Measurements from ENCODE around the gene PTPRB. TPM values are rescaled to one million over a fixed set of nuclear protein-coding genes. Genes with fewer than 3 reads are reported as not detected.

The PTPRB gene
- total and polyA plus RNA-seq, 8 donors, result 1.2 to 51.2 (median 10.5) TPM

DNA sequence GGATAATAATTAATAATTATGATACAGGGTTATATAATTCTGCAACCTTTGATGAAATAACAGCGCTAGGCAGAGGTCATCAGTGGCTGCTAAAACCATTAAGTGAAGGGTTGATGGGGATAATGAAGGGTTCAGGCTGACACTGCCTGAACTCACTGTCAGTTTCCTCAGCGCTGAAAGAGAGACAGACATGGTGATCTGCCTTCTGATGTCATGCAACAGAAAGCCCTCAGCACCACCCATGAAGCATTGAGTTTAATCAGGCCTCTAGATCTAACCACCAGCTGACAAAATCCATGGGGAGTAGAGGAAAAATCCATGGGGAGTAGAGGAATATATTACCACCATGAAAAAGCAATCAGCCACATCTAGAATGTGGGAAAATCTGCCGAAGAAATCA is 107.6 kb downstream of the PTPRB start:
- 90 to 92% (median 91%) methylated on average over 3 of the region's 3 CpGs for WGBS, 5 donors
- DNase-seq, result no peak
- intact Hi-C loops (cut with DNase I; ENCODE audit: low total_unique reads), result no loop called here
- Histone ChIP-seq H3K4me1 (no peaks in the 10 kb centered on the region), H3K27me3 (no peaks in the 10 kb centered on the region), H3K9me3 (no peaks in the 10 kb centered on the region), H3K27ac (no peak overlapping the region), H3K4me3 (no peak overlapping the region), H3K36me3 (peaks cover 0 to 4% (median 2%) of the 10 kb centered on the region in 4 donors)
- TF ChIP-seq POLR2A (IDR thresholded peaks at IDR 0.05), result no peak
- no peak for TF ChIP-seq CTCF (IDR thresholded peaks at IDR 0.05)
- no peak for TF ChIP-seq EP300 (IDR thresholded peaks at IDR 0.05)
- no peak for TF ChIP-seq POLR2AphosphoS5 (IDR thresholded peaks at IDR 0.05)

GRCh38 chr12:70520847-70521246 is 116.4 kb downstream of the PTPRB start:
- no peak overlapping the region for H3K27ac ChIP-seq
- H3K4me1 ChIP-seq, result no peaks in the 10 kb centered on the region
- intact Hi-C loops (cut with DNase I; ENCODE audit: low total_unique reads), result no loop called here
- WGBS, 5 donors, result 63 to 89% (median 70%) methylated on average over 1 of the region's 1 CpG
- H3K4me3 ChIP-seq, result no peak overlapping the region
- no peak for TF ChIP-seq CTCF (IDR thresholded peaks at IDR 0.05)
- no peak for TF ChIP-seq EP300 (IDR thresholded peaks at IDR 0.05)
- TF ChIP-seq POLR2AphosphoS5 (IDR thresholded peaks at IDR 0.05), result no peak
- TF ChIP-seq POLR2A (IDR thresholded peaks at IDR 0.05), result no peak
- H3K27me3 ChIP-seq, result no peaks in the 10 kb centered on the region
- no peak for DNase-seq
- H3K9me3 ChIP-seq, result peaks cover 0 to 10% (median 7%) of the 10 kb centered on the region in 4 donors
- H3K36me3 ChIP-seq, result peaks cover 0 to 4% (median 0%) of the 10 kb centered on the region in 4 donors

- Histone ChIP-seq H3K9me3 (peaks cover 0 to 8% (median 0%) of the 10 kb centered on the region in 4 donors), H3K4me1 (no peaks in the 10 kb centered on the region), H3K27me3 (no peaks in the 10 kb centered on the region), H3K36me3 (no peaks in the 10 kb centered on the region), H3K27ac (no peak overlapping the region), H3K4me3 (no peak overlapping the region)
- no peak for DNase-seq
- intact Hi-C loops (cut with DNase I; ENCODE audit: low total_unique reads), result no loop called here
- TF ChIP-seq EP300 (IDR thresholded peaks at IDR 0.05) (no peak), CTCF (IDR thresholded peaks at IDR 0.05) (no peak), POLR2A (IDR thresholded peaks at IDR 0.05) (no peak), POLR2AphosphoS5 (IDR thresholded peaks at IDR 0.05) (no peak)
These were observed 123.8 kb downstream of the PTPRB start for GRCh38 chr12:70513426-70513825.

DNA sequence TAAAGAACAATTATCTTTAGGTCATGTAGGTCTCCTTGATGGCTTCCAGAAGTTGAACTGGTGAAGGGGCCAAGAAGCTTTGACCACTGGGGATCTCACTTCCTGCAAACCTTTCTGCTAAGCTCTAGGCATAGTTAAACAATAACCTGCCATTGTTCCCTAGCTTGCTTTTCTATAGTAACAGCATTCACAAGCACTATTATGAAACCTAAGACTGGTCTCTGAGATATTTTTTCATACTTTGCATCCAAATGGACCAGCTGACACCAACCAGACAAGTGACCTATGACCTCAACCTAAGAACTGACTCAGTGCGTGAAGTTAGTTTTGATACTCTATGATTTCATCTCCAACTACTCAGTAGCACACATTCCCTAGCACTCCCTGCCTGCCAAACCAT is 129.1 kb downstream of the PTPRB start:
- peaks cover 0 to 10% (median 0%) of the 10 kb centered on the region in 4 donors for H3K9me3 ChIP-seq
- no peak overlapping the region for H3K4me3 ChIP-seq
- TF ChIP-seq POLR2AphosphoS5 (IDR thresholded peaks at IDR 0.05) (no peak), EP300 (IDR thresholded peaks at IDR 0.05) (no peak)
- H3K27ac ChIP-seq, result no peak overlapping the region
- intact Hi-C loops (cut with DNase I; ENCODE audit: low total_unique reads), result no loop called here
- WGBS, 5 donors, result 72 to 94% (median 91%) methylated on average over 1 of the region's 1 CpG
- peaks cover 0 to 7% (median 0%) of the 10 kb centered on the region in 4 donors for H3K4me1 ChIP-seq
- no peaks in the 10 kb centered on the region for H3K36me3 ChIP-seq
- no peaks in the 10 kb centered on the region for H3K27me3 ChIP-seq
- peak in 1 of 2 donors; percentile 11 for DNase-seq

GRCh38 chr12:70507442-70507841 is 129.8 kb downstream of the PTPRB start:
- H3K9me3 ChIP-seq, result peaks cover 0 to 10% (median 0%) of the 10 kb centered on the region in 4 donors
- intact Hi-C loops (cut with DNase I; ENCODE audit: low total_unique reads), result no loop called here
- H3K4me3 ChIP-seq, result no peak overlapping the region
- WGBS, 5 donors, result 14 to 36% (median 27%) methylated on average over 2 of the region's 2 CpGs
- H3K36me3 ChIP-seq, result no peaks in the 10 kb centered on the region
- H3K27ac ChIP-seq, result no peak overlapping the region
- DNase-seq, result peak in 1 of 2 donors; percentile 25
- TF ChIP-seq EP300 (IDR thresholded peaks at IDR 0.05), result no peak
- peak in 1 of 3 donors; percentile 34 for TF ChIP-seq POLR2AphosphoS5 (IDR thresholded peaks at IDR 0.05)
- H3K27me3 ChIP-seq, result no peaks in the 10 kb centered on the region
- H3K4me1 ChIP-seq, result peaks cover 0 to 7% (median 0%) of the 10 kb centered on the region in 4 donors

Data from stomach (tissue), 9 donors.